Activated CD4-positive, CD25-positive, alpha-beta regulatory T cell treated with anti-CD3 and anti-CD28 coated beads, Interleukin-2, amount 50 U/mL, for 72 hours (primary cell): ENCODE results near the gene SHCBP1L.

Source experiments
- DNase-seq: peaks from one replicate; pipeline ENCODE4 v3.0.0; 2021

Gene SHCBP1L

DNA sequence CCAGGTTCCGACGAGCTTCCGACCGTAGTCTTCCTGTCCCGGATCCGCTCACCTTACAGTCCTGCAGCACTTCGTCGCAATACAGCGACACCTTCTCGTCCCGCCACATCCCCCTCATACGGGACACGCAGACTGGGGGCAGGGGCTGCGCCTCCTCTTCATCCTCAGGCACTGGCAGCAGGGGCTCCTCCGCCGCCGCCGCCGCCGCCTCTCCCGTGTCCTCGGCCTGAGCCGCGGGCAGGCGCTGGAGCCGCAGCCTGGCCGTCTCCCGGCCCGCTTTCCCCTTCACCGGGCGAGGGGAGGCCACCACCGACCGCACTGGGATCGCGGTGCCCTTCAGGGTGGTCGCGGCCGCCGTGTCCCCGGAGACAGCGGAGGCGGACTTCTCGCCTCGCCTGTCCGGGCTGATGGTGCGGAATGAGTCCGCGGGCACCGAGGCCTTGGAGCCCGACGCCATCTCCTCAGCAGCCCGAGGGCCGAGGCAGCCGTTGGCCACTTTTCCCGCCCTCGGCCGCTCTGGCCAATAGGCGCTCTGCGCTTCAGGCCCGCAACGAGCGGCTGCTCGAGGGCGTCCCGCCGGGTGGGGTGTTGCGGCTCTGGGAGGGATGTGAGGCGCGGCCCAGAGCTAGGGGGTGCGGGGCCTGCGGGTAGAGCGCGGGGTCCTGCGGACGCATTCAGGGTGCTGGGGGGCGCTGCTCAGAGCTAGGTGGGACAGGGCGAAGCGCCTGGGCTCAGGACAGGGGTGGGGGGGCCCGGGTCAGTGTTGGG, at the start of gene SHCBP1L:
Gene SHCBP1L (minus strand): TSS at position 490 of the 768 bp plus-strand sequence. CDS start 33 bp downstream, at position 457.
- no peak for DNase-seq

DNA sequence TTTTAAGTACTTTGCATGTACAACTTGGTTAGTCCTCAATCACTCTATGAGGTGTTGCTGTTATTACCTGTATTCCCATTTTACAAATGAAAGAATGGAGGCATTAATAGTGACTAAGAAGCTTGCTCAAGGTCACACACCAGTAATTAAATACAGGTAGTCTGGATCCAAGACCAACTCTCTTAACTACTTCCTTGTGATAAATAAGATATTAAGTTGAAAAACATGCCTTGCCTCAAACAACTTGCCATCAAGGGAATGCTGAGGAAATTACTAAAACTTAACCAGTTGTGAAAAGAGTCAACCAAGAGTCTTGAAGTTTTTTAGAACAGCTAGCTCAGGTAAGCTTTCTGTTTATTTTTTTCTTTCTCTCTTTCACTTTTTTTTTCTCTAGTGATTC, 49.3 kb upstream of the SHCBP1L start:
- no peak for DNase-seq

DNA sequence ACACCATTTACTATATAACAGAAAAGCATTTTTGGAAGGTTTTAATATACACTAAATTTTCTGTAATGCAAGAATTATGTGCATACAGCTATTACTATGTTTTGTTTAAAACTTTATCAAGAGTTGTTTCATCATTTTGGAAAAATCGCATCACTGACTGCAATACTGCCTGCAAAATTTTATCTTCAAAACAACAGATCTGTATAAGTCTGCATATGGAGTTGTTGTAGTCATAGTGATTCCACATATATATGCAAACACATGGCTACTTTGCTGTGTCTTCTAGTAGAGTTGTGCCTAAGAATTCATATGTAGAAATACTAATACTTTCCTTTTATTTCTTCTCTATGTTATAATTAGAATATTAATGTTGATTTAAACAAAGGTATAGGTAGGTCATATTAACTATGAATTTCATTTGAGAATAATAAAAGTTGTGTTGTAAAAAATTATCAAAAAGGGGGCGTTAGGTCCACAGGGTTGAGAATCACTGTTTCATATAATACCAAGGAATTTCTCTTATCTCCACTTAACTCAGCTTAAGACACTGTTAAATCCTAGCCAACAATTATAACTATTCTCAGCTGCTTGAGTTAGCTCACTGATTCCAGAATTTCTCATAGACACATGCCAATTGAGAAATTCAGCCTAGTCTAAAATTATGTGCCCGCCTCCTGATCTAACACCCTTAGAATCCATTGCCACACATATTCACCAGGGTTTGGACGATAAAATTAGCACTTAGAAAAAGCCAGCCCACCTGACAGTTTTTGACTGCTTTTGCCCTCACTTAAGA, 47.4 kb upstream of the SHCBP1L start:
- no peak for DNase-seq

DNA sequence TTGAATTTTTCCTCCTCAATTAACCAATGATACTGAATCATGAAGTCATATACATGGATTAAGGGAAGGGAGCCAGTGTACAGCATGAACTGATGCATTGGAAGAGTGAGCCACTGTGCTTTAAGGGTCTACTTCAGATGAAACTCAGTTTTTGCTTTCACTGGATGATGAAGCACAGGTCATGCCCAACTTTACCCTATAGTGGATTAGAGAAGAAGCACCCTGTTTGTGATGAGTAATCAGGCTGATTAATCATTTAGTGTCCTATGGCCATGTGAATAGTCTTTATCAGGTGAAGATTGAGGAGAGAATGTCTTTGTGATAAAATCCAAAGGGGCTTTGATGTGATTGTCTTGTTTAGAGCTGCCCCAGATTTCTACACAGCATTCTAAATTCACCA, 45.5 kb upstream of the SHCBP1L start:
- DNase-seq: no peak

DNA sequence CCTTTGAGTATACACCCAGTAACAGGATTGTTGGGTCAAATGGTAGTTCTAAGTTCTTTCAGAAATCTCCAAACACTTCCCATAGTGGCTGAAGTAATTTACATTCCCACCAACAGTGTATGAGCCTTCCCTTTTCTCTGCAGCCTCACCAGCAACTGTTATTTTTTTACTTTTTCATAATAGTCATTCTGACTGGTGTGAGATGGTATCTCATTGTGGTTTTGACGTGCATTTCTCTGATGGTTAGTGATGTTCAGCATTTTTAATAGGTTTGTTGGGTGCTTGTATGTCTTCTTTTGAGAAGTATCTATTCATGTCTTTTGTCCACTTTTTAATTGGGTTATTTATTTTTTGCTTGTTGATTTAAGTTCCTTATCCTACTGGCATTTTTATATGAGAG, 43.9 kb upstream of the SHCBP1L start:
- DNase-seq: no peak

DNA sequence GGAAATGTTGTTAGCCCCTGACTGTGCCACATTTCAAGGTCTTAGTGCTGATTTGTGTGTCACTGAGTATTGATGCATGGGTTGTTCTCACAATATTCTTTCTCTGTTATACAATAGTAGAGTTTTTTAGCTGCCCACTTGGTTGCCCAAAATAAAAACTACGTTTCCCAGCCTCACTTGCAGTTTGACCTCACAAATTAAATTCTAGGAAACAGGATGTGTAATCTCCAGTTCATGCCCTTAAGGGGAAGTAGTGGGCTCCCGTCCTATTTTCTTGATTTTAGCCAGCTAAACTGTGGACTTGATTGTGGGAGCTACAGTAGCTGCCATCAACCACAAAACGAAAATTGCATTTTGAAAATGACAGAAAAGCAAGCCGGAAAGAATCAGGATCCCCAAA, 42.9 kb upstream of the SHCBP1L start:
- DNase-seq: no peak

DNA sequence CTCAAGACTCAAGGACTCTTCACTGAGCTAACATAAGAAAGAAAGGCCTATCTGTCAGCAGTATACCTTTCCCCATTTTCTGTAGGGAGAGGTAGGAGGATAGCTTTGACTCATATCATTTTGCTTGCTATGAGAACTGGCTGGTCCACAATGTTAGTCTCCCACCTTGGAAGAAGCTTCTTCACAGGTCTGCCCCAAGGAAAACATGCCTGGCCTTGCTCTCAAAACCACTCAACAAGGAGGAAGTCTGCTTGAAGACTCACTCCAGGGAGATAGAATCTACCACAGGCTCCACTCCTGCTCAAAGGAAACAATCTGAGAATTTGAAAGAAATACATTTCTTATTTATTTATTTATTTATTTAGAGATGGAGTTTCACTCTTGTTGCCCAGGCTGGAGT, 40.8 kb upstream of the SHCBP1L start:
- no peak for DNase-seq

DNA sequence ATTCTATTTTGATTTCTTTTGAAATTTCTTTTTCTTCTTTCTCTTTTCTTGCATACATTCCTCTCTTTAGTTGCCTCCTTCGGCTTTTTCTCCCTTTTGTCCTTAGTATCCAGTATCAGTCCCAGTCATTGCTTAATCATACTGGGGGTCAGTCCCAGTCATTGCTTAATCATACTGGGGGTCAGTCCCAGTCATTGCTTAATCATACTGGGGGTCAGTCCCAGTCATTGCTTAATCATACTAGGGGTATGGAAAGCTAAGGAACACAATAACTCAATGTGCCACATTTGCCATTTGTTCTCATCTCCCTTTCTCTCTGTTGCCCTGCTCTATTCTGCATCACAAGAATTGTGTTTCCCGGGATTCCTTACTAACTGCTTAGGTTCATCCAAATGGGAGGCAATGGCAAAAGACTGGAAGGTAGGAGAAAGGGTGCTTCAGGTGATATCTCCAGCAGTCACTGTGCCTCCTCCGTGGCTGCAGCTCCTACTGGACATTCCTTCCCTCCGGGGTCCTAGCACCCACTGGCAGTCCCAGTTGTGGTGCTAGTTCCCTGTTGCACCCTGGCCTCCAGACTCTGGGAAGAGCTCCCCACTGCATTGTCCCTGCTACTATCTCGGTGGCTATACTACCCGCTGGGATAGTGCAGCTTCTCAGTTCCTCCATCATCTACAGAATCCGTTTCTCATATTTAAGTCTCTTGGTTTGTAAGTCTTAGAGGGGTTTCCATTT, 37.6 kb upstream of the SHCBP1L start:
- no peak for DNase-seq

DNA sequence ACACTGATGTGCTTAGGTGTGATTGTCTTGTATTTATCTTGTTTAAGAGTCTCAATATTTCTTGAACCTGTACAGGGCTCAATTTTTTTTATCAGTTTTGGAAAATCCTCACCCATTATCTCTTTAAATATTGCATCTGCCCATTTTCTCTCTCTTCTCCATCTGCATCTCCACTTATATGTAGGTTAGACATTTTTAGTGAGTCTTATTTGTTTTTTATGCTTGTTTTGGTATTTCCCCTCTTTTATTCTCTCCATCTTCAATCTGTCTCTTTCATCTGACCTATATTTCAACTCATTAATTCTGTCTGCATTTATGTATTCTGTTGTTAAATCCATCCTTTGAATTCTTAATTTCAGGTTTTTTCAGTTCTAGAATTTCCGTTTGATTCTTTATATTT, 32.9 kb upstream of the SHCBP1L start:
- DNase-seq: no peak

DNA sequence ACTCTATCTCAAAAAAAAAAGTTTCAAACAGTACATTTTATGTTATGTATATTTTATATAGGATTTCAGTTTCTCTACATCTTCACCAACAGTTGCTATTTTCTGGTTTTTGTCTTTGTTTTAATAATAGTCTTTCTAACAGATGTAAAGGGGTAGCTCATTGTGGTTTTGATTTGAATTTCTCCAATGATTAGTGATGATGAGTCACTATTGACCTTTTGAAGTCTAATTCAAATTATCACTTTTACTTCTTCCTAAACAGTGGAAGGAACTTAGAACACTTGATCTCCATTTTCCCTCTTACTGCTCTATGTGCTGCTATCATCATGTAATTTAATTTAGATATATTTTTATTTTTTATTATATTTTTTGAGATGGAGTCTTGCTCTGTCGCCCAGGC, 31.7 kb upstream of the SHCBP1L start:
- DNase-seq: no peak

DNA sequence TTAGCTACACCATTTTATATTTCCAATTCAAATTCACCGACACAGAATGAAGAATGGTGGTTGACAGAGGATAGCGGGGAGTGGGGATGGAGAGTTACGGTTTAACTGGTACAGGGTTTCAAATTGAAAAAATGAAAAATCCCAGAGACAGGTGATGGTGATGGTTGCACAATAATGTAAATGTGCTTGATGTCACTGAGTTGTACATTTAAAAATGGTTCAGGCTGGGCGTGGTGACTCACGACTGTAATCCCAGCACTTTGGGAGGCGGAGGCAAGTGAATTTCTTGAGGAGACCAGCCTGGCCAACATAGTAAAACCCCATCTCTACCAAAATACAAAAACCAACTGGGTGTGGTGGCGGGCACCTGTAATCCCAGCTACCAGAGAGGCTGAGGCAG, 31.2 kb upstream of the SHCBP1L start:
- no peak for DNase-seq

DNA sequence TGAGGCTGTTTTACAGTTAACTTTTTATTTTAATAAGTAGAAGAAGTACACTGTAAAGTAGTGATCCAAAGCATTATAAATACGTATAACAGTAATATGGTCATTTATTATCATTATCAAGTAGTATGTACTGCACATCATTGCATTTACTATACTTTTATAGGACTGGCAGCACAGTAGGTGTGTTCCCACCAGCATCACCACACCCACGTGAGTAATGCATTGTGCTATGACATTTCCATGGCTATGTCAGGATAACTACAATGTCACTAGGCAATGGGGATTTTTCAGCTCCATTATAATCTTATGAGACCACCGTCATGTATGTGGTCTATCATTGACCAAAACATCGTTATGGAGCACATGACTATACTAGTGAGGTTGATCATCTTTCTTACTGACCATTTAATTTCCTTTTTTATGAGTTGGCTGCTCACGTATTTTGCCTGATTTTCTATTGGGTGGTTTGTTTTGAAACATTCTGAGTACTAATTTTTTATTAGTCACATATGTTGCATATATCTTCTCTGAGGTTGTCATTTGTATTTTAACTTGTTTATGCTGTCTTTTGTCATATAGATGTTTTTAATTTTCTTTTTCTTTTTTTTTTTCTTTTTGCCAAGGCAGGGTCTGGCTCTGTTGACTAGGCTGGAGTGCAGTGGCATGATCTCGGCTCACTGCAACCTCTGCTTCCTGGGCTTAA, 25.3 kb upstream of the SHCBP1L start:
- DNase-seq: no peak

DNA sequence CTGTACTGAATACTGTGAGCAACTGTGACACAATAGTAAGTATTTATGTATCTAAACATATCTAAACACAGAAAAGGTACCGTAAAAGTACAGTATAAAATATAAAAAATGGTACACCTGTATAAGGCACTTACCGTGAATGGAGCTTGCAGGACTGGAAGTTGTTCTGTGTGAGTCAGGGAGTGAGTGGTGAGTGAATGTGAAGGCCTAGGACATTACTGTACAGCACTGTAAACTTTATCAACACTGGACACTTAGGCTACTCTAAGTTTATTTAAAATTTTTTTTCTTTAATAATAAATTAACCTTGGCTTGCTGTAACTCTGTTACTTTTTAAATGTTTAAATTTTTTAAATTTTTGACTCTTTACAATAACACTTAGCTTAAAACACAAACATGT, 24.5 kb upstream of the SHCBP1L start:
- no peak for DNase-seq

DNA sequence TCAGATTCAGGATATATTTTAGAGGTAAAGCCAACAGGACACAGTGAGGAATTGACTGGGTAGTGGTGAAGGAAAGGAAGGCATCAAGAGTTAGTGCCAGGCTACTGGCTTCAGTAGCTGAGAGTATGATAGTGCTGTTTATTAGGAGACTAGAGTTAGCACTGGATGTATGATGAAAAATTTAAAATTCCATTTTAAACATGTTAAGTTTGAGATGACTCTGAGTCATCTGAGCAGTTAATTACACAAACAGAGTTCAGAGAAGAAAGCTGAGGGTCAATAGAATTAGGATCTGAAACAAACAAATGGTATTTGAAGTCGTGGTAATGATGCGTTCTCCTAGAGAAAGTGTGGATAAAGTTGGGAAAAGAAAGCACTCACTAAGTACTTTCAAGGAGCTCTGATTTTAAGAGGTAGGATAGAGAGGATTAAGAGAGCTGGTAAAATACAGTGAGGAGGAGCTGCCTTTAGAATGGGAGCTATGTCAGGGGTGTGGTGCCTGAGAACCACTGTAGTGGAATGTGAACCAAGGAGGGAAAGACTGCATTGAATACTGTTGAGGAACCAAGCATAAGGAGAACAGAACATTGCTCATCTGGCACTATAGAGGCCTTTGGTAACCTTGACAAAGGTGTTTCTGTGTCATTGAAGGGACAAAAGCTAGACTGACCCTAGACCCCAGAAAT, 21.7 kb upstream of the SHCBP1L start:
- no peak for DNase-seq

DNA sequence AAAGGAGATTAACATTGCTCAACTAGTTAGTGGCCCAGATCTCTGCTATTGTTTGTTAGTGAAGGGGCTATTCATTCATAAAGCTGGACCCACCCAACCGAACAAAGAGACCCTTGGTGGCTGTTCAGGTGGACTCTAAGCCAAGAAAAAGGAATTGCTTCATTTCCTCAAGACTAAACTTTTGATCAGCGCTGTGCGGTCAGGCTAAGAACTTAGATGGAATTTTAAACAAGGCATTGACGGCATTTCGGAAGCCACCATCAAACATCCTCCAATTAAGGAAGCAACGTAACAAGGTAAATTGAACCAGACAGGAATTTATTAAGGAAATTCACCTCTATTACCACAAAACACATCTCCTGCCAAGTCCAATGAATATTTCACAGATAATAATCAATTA, 19.9 kb upstream of the SHCBP1L start:
- DNase-seq: no peak

DNA sequence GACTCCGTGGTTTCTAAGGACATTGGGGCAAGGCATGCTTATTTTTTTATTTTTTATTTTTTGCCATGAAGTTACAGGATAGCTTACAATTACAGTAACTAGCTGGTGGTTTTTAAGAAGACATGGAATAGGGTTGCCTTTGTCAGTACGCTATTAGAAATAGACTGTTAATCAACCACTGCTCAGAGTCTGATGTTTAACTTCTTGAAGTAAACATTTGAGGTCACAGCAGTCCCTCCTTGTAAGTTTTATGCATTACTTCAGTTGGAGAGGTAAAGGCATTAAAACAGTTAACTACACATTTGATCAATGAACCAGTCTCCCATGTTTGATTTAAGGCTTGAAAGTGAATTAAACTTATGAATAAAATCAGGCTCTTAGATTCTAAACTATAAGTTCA, 19.3 kb upstream of the SHCBP1L start:
- no peak for DNase-seq

DNA sequence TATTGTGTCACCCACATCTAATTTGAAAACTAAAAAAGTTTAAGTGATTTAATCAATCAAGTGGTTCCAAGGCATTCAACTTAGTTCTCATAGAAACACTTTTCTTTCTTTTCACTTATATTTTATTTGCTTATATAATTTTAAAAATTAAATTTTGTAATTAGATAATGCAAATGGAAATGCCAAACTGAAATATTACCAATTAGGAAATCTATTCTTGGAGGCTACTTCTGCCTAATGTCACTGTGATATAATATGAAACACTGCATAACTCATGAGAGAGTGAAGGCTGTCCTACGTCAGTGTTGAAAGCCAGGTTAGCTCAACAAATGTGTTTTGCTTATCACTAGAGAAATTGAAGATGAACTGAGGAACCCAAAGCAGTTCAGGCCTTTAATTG, 18.3 kb upstream of the SHCBP1L start:
- no peak for DNase-seq

DNA sequence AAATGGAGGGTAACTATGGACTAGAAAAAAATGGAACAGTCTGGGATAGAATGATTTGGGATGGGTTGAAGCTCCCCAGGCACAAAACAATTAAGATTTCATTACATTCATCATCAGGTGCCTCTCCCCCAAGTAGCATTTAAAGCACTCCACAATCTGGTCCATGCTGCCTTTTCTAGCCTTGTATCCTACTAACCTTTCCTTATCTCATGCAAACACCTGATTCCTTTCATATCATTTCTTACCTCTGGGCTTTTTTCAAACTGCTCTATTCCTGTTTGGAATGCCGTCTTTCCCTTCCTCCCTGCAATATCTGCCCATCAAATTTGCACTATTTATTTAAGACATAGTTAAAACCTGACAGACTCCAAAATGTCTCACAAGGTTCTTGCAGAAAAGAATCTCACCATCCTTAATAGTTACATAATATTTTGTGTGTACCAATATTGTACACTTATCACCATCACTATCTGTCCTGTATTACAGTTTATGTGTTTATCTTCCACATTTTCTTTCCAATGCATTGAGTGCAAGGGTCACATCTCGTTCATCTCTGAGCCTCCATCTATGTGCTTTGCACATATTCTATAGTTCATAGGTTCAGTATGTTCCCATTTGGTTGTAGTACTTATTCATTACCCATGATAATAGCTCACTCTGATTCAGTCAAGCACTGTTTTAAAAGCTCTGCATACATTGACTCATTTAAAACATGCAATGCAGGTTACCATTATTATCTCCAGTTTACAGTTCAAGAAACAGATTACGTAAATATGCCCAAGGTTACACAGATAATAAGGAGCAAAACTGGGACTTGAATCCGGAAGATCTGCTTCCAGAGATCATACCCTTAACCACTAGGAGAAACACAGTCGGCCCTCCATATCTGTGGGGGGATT, 16.1 kb upstream of the SHCBP1L start:
- no peak for DNase-seq

DNA sequence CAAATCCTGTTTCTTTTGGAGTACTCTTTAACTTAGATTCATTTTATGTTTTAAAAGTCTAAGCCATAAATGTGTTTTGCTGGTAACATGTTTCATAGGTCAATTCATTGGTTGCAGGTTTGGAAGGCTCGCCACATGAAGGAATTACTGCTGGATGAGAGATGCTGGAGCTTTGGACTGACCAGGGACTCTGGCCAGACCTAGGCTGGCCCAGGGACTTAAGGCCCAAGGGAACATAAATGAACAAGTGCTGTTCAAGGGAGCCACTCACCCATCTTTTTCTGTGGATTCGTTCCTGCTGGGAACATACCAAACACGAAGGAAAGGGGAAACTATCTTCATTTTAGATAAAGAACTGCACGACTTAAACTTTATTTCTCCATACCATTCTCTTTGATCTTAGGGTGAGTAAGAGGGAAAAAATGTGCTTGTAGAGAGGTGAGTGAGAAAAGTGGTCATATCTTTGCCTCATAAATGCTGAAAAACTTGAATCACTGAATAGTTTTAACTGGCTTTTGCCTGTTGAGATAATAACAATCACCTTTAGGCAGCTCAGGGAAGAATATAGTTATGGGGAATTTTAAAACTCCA, 15.3 kb upstream of the SHCBP1L start:
- no peak for DNase-seq

DNA sequence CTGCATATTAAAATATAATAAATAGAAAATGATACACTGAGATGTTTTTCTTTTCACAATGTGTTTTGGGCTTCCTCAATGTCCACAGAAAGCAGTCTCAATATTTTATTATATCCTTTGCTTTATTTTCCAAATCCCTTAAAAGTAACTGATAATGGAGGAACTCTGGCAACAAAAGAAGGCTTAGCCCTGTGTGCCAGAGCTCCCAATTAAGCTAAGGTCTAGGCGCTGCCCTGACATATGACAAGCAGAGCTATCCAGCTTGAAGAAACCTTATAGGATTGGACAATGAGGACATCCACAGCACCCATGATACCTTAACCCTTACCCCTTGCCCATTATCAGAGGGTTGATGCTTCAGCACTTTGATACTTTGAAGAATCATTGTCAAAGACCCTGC, 12.9 kb upstream of the SHCBP1L start:
- DNase-seq: no peak

DNA sequence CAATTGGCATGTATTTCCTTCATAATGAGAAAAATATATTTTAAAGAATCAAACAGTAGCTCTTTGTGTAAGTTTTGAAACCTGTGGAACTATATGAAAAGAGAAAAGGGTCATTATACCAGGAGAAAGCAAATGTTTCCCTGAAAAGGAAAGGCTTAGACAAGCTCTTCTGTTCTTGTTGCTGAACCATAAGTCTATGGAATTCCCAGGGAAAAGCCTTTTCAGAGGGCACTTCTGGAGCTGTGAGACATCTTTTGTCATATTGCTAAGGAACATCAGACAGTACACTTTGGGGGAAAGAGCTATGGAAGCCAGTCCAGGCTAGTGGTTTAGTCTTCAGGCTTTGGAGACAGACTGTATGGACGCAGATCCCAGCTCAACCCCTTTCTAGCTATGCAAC, 12.1 kb upstream of the SHCBP1L start:
- DNase-seq: no peak
